ENCODE data around the gene FOXE1. TPM values are rescaled to one million over a fixed set of nuclear protein-coding genes. Genes with fewer than 3 reads are reported as not detected.

The FOXE1 gene
- total RNA-seq, 1 experiment from 2014 or later, result not detected

- H3K27me3 ChIP-seq (ENCODE audit: insufficient read depth, low read length), result peaks cover 74% of the 10 kb centered on the region
- no peaks in the 10 kb centered on the region for H3K79me1 ChIP-seq (ENCODE audit: insufficient read depth, low read depth, low read length, poor library complexity, severe bottlenecking)
- H2AK5ac ChIP-seq (ENCODE audit: insufficient read length, low read length), result no peak overlapping the region
- no peaks in the 10 kb centered on the region for H3K23me2 ChIP-seq (ENCODE audit: insufficient read length, low read depth, low read length, poor library complexity, severe bottlenecking)
- no peak overlapping the region for H3T11ph ChIP-seq (ENCODE audit: low read length)
- H3K9ac ChIP-seq (ENCODE audit: extremely low read depth, insufficient read length, low read length), result no peak overlapping the region
- H3K4me2 ChIP-seq (ENCODE audit: insufficient read depth, insufficient read length, low read length), result no peak overlapping the region
- H4K91ac ChIP-seq (ENCODE audit: insufficient read length, low read depth, low read length), result no peak overlapping the region
- no peak overlapping the region for H3K56ac ChIP-seq (ENCODE audit: insufficient read length, low read depth, low read length)
- H3K27ac ChIP-seq (ENCODE audit: insufficient read length, low read depth, low read length), result no peak overlapping the region
- no peaks in the 10 kb centered on the region; a peak in 1 of 7 replicates for H3K36me3 Mint-ChIP-seq (ENCODE audit: insufficient read depth in 1 of 3, low read depth in 3 of 3)
- H3K79me2 ChIP-seq (ENCODE audit: insufficient read depth, low read length), result no peaks in the 10 kb centered on the region
- H2BK120ac ChIP-seq (ENCODE audit: low read depth, low read length, poor library complexity, severe bottlenecking), result no peak overlapping the region
- no peak overlapping the region for H4K8ac ChIP-seq (replicated peaks; ENCODE audit: insufficient read length, low read depth, low read length)
- H3K18ac ChIP-seq (ENCODE audit: insufficient read length, low read depth, low read length), result no peak overlapping the region
- H3K4me1 ChIP-seq (ENCODE audit: insufficient read depth, low read length), result no peaks in the 10 kb centered on the region; the same call in 1 of the 2 replicates
- TF ChIP-seq CTCF (conservative IDR thresholded peaks at IDR 0.05), result no peak
- H4K5ac ChIP-seq (ENCODE audit: insufficient read length, low read depth, low read length), result no peak overlapping the region
- H2BK12ac ChIP-seq (ENCODE audit: insufficient read length, low read depth, low read length), result no peak overlapping the region
- H3K23ac ChIP-seq (ENCODE audit: insufficient read length, low read depth, low read length), result no peak overlapping the region
- no peak overlapping the region for H3K14ac ChIP-seq (ENCODE audit: insufficient read depth, low read length)
- H3K4me3 Mint-ChIP-seq, result no peak overlapping the region
- WGBS (ENCODE audit: extremely low coverage, insufficient read length, low lambda C conversion rate), result no CpG with 5 or more reads among the region's 2 CpGs
- no peak for DNase-seq
- H2AFZ ChIP-seq (ENCODE audit: low read length), result no peak overlapping the region
- H3K27me3 Mint-ChIP-seq (ENCODE audit: low read depth), result peaks cover 98% of the 10 kb centered on the region
- no peaks in the 10 kb centered on the region for H4K20me1 ChIP-seq (ENCODE audit: control insufficient read depth, insufficient read depth, insufficient read length)
- no peak overlapping the region for H3K4ac ChIP-seq (ENCODE audit: low read depth, low read length)
- peaks cover 0 to 3% of the 10 kb centered on the region in 2 experiments; a peak in 1 of 5 replicates for H3K9me3 Mint-ChIP-seq
- no peak overlapping the region for H3K27ac Mint-ChIP-seq
- no peak overlapping the region for H2BK5ac ChIP-seq (ENCODE audit: insufficient read length, low read length)
- no peak overlapping the region for H2BK20ac ChIP-seq (ENCODE audit: low read depth, low read length, poor library complexity, severe bottlenecking)
- H2BK15ac ChIP-seq (ENCODE audit: low read depth, low read length), result no peak overlapping the region
- no peaks in the 10 kb centered on the region for H3K9me3 ChIP-seq (ENCODE audit: control insufficient read depth, low read depth, low read length)
- peaks cover 16 to 27% of the 10 kb centered on the region in 2 experiments for H3K4me1 Mint-ChIP-seq
Measured at GRCh38 chr9:97859346-97859745, 6.3 kb downstream of the FOXE1 start.
